KG1 (cell line): ENCODE measurements around the gene USP17L27.
A peak's percentile ranks its signal among the peaks of the same experiment; 100 is the strongest.
"Not testable (repeated sequence)": the region's sequence is repeated elsewhere in the genome, so short reads cannot be mapped to it uniquely, and the experiment has no call there.

Source experiments
- DNase-seq: peaks from one replicate; lab custom pipeline; 2025; lab: John Stamatoyannopoulos, UW

Gene USP17L27

GRCh38 chr4:9343848-9344247, at the start of gene USP17L27:
USP17L27 (plus strand) TSS chr4:9344148; CDS start chr4:9344148, 0 bp downstream.
- not testable (repeated sequence) for DNase-seq

- not testable (repeated sequence) for DNase-seq
These were observed 19.8 kb upstream of the USP17L27 start for GRCh38 chr4:9324191-9324590.

- DNase-seq = not testable (repeated sequence)
These were observed 19.1 kb upstream of the USP17L27 start, which contains the start of gene USP17L24 for GRCh38 chr4:9324865-9325264. USP17L24 (plus strand) TSS chr4:9325165; CDS start chr4:9325165, 0 bp downstream.

- DNase-seq = not testable (repeated sequence)
These were observed 14.3 kb upstream of the USP17L27 start, which contains the start of gene USP17L25 for GRCh38 chr4:9329611-9330010. USP17L25 (plus strand) TSS chr4:9329911; CDS start chr4:9329911, 0 bp downstream.

- not testable (repeated sequence) for DNase-seq
These were observed 9.6 kb upstream of the USP17L27 start, which contains the start of gene USP17L26 for GRCh38 chr4:9334358-9334757. USP17L26 (plus strand) TSS chr4:9334658; CDS start chr4:9334658, 0 bp downstream.

GRCh38 chr4:9339103-9339502, 4.8 kb upstream of the USP17L27 start, which contains the start of gene USP17L5:
USP17L5 (plus strand) TSS chr4:9339403; CDS start chr4:9339403, 0 bp downstream.
- not testable (repeated sequence) for DNase-seq

GRCh38 chr4:9348593-9348992, 4.6 kb downstream of the USP17L27 start, which contains the start of gene USP17L28:
USP17L28 (plus strand) TSS chr4:9348893; CDS start chr4:9348893, 0 bp downstream.
- not testable (repeated sequence) for DNase-seq

GRCh38 chr4:9350866-9351265, 6.9 kb downstream of the USP17L27 start:
- DNase-seq = not testable (repeated sequence)

GRCh38 chr4:9353338-9353737, 9.4 kb downstream of the USP17L27 start, which contains the start of gene USP17L29:
USP17L29 (plus strand) TSS chr4:9353638; CDS start chr4:9353638, 0 bp downstream.
- DNase-seq = not testable (repeated sequence)

GRCh38 chr4:9362829-9363228, 18.9 kb downstream of the USP17L27 start, which contains the start of gene USP17L30:
USP17L30 (plus strand) TSS chr4:9363129; CDS start chr4:9363129, 0 bp downstream.
- DNase-seq = not testable (repeated sequence)

GRCh38 chr4:9379881-9380280, 35.9 kb downstream of the USP17L27 start:
- not testable (repeated sequence) for DNase-seq

GRCh38 chr4:9381012-9381534, 37.1 kb downstream of the USP17L27 start:
- DNase-seq = not testable (repeated sequence)

- DNase-seq = no peak
These were observed 40.2 kb downstream of the USP17L27 start for GRCh38 chr4:9384126-9384525.

- DNase-seq = peak; percentile 22
These were observed 45.1 kb downstream of the USP17L27 start for GRCh38 chr4:9389001-9389400.
